Muscle of leg (tissue), 11 donors: Measurements from ENCODE around the gene ZFAND3. TPM values are rescaled to one million over a fixed set of nuclear protein-coding genes. Genes with fewer than 3 reads are reported as not detected.

ENCODE experiments used
- DNase-seq: peaks from one replicate; pipeline ENCODE4 v3.0.0; 2013
- H3K27ac ChIP-seq: one replicate; pipeline ENCODE4 v1.5.1; 2013; ENCODE audit warnings: mild to moderate bottlenecking, low read length, control low read depth
- H3K27me3 ChIP-seq: one replicate; pipeline ENCODE4 v1.6.1; 2013; ENCODE audit warnings: low read length; ENCODE audit not compliant: control insufficient read depth, insufficient read depth
- H3K36me3 ChIP-seq: one replicate; pipeline ENCODE4 v1.6.1; 2013; ENCODE audit warnings: low read length; ENCODE audit not compliant: control insufficient read depth, insufficient read depth
- H3K4me1 ChIP-seq: one replicate; pipeline ENCODE4 v1.6.1; 2013; ENCODE audit warnings: low read length; ENCODE audit not compliant: control insufficient read depth, insufficient read depth
- H3K4me3 ChIP-seq: one replicate; pipeline ENCODE4 v1.5.1; 2013; ENCODE audit warnings: low read length, control low read depth
- H3K9me3 ChIP-seq: replicated peaks from 2 replicates; pipeline ENCODE4 v1.6.1; 2013; ENCODE audit warnings: low read depth, low read length; ENCODE audit not compliant: control insufficient read depth
- WGBS: methylation state at CpG from one replicate; pipeline ENCODE4 v1.1.5; 2013; ENCODE audit warnings: missing lambda C conversion rate; ENCODE audit not compliant: insufficient coverage; 5-methylcytosine and 5-hydroxymethylcytosine counted together
- polyA plus RNA-seq, 8 donors: library from polyadenylated mRNA; unstranded; fragments of 120-200 nt; gene quantifications; one replicate each; pipeline versions ENCODE4 v1.2.1 to v1.2.3, GENCODE V29; 2013; ENCODE audit warnings: inconsistent platforms in 1 of 8, low replicate concordance in 1 of 8; ENCODE audit not compliant: insufficient read length in 8 of 8, insufficient read depth in 1 of 8
- total RNA-seq: library from RNA; stranded (reverse); fragments of 120-200 nt; gene quantifications from one replicate; pipeline ENCODE4 v1.2.4, GENCODE V29; 2013

ZFAND3 gene
- total and polyA plus RNA-seq, 9 donors, result 13.8 to 92.1 (median 83.8) TPM

DNA sequence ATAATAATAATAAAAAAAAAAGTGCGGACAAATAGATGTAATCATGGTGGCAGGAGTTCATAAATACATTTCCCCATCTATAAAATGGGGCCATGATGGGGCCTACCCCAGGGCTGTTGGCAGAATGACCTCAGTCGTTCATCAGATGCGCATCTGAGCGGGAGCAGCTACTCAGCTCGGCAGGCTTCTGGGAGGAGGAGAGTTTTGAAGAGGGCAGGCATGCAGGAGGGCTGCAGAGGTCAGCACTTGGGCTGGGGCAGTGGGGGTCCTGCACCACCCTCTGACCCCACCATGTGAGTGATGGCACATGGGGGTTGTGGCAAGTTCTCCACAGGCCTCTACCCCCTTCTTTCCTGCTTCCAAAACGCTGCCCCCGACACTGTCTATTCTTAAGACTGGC lies 373.5 kb downstream of the ZFAND3 start:
- peaks cover 12% of the 10 kb centered on the region for H3K4me1 ChIP-seq
- no peak overlapping the region for H3K27ac ChIP-seq
- no peak for DNase-seq
- no peak overlapping the region for H3K4me3 ChIP-seq
- H3K9me3 ChIP-seq, result no peaks in the 10 kb centered on the region
- 88% methylated on average over 5 of the region's 7 CpGs for WGBS
- H3K27me3 ChIP-seq, result no peaks in the 10 kb centered on the region
- H3K36me3 ChIP-seq, result no peaks in the 10 kb centered on the region

DNA sequence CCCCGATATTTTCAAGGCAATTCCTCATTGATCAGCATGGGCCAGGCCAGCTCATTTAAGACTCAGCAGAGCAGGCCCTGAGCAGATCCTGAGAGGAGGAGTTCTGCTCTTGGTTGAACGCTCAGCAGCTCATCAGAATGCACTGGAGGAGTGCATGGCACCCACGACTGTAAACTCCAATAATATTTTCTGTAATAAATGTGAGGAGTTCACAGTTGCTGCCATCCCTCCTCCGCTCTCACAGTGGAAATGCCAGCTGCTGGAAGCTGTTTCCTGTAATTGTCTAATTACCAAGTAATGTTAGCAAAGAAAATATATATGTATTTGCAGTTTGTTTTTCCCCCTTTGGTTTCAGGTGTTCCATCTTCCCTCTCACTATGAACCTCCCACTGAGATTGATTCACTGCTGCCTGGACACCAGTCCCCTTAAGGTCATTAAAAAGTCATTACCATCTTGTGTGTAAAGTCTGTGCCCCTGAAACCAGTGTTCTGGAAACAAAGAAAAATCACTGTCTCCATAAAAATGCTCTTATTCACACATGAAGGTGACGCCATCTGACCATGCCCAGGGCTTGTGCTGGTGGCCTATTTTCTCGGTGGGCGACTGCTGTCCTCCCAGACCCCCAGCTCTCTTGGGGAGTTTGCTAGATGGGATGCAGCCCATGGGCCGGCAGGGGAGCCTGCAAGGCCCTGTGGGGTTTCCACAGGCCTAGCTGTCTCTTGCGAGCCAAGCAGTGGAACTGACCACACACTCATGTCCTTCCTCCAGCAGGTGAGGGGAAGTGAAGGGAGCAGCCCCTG lies 374.2 kb downstream of the ZFAND3 start:
- H3K36me3 ChIP-seq, result no peaks in the 10 kb centered on the region
- no peak overlapping the region for H3K4me3 ChIP-seq
- WGBS, result 69% methylated on average over 2 of the region's 9 CpGs
- DNase-seq, result no peak
- no peaks in the 10 kb centered on the region for H3K27me3 ChIP-seq
- peaks cover 7% of the 10 kb centered on the region for H3K4me1 ChIP-seq
- no peaks in the 10 kb centered on the region for H3K9me3 ChIP-seq
- H3K27ac ChIP-seq, result no peak overlapping the region

DNA sequence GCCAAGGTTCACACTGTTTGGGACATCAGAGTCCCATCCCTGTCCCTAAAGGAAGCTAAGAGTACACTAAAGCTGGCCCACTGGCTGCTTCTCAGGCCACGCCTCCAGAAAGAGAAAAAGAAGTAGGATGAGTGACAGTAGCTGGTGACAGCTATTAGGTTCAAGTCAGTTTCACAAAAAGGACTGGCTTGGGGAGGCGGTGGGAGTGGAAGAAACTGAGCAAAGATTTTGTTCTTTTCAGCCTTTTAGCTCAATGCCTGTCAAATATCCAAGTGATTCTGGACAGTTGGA lies 374.7 kb downstream of the ZFAND3 start:
- H3K4me1 ChIP-seq, result peaks cover 7% of the 10 kb centered on the region
- 90% methylated on average over 2 of the region's 2 CpGs for WGBS
- H3K36me3 ChIP-seq, result no peaks in the 10 kb centered on the region
- H3K9me3 ChIP-seq, result no peaks in the 10 kb centered on the region
- H3K27ac ChIP-seq, result no peak overlapping the region
- no peak for DNase-seq
- no peak overlapping the region for H3K4me3 ChIP-seq
- no peaks in the 10 kb centered on the region for H3K27me3 ChIP-seq

DNA sequence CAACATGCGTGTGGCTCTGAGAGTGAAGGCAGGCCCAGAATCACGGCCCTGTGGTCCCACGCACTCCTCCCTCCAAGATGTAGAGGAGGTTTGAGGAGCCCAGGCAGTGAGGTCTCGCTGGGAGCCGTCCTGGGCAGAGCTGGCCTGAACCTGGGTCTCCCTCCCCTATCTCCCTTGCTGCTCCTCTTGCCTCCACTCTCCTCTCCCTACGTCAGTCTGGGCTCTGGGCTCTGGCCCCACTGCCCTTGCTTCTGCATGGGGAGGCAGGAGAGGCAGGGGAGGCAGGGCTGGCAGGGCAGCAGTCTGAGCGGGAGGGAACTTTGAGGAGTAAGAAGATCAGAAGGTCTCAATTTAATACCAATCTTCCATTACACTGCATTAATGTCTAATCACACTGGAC lies 375.1 kb downstream of the ZFAND3 start:
- Histone ChIP-seq H3K4me1 (peaks cover 7% of the 10 kb centered on the region), H3K27ac (no peak overlapping the region), H3K4me3 (no peak overlapping the region), H3K36me3 (no peaks in the 10 kb centered on the region), H3K9me3 (no peaks in the 10 kb centered on the region), H3K27me3 (no peaks in the 10 kb centered on the region)
- 79% methylated on average over 3 of the region's 7 CpGs for WGBS
- DNase-seq, result no peak

DNA sequence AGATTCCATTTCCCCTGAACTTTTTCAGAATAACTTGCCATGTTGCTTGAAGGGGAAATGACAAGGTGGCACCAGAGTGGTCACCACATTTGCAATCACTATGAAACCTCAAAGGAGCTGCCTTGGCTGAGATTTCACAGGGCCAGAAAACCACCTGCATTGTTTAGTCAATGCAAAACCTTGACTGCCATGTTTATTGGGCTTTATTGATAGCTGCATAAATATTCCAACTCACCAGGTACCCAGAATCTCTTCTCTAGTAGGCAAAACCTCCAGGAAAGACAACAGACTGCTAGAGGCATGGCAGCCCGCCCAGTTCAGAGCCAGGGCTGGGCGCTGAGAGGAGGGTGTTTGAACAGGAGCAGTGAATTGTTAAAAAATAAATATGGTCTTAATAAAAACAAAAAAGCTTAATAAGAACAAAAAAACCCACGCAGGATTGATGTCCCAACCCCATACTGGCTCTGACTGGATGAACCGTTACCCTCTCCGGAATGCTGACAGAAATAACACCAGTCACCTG lies 375.6 kb downstream of the ZFAND3 start:
- no CpG with 5 or more reads among the region's 5 CpGs for WGBS
- Histone ChIP-seq H3K4me3 (no peak overlapping the region), H3K27me3 (no peaks in the 10 kb centered on the region), H3K36me3 (no peaks in the 10 kb centered on the region), H3K9me3 (no peaks in the 10 kb centered on the region), H3K27ac (no peak overlapping the region), H3K4me1 (peaks cover 7% of the 10 kb centered on the region)
- DNase-seq, result no peak

DNA sequence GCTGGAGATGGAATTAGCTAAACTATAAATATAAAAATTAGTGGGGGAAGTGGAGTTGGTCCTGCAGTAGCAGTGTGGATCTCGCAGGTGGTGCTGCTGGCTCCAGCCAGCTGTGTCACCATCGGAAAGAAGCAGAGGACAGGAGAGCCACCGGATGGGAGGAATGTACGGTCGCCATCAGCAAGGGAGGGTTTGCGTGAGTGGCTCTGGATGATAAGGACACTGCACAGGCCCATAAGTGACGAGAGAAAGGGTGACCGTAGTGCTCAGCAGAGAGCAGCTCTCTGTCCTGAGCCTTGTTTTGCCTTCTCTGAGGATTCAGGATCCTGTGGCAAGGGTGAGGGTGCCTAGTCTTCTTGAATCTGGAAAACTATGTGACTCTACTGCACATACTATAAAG lies 378.7 kb downstream of the ZFAND3 start:
- H3K36me3 ChIP-seq, result no peaks in the 10 kb centered on the region
- WGBS, result 77% methylated on average over 7 of the region's 8 CpGs
- H3K27me3 ChIP-seq, result no peaks in the 10 kb centered on the region
- peaks cover 7% of the 10 kb centered on the region for H3K4me1 ChIP-seq
- DNase-seq, result no peak
- no peaks in the 10 kb centered on the region for H3K9me3 ChIP-seq
- H3K4me3 ChIP-seq, result no peak overlapping the region
- H3K27ac ChIP-seq, result no peak overlapping the region

Other genes starting within 250 kb of the ZFAND3 start
- 7.3 TPM for gene MDGA1, start 121.8 kb upstream of the ZFAND3 start, total RNA-seq
- 10 to 100 TPM in 2 of 8 donors, 1 to 10 TPM in 6; 6.4 to 13.9 (median 8.4) TPM for gene MDGA1, start 121.8 kb upstream of the ZFAND3 start, polyA plus RNA-seq